ENCODE data around the gene GRM1. TPM values are rescaled to one million over a fixed set of nuclear protein-coding genes. Genes with fewer than 3 reads are reported as not detected.

GRM1 gene
- total and polyA plus RNA-seq, 2 of the 4 experiments (the other 2 are of a cell fraction) = not detected

- H3K79me1 ChIP-seq (ENCODE audit: low read depth in 1 of 2, low read length in 2 of 2) = no peaks in the 10 kb centered on the region
- no peak overlapping the region for H4K5ac ChIP-seq (ENCODE audit: low read depth, low read length)
- no peak overlapping the region for H3K9ac ChIP-seq (ENCODE audit: low read depth, low read length)
- ChIA-PET CTCF (no interaction called here), POLR2A (ENCODE audit: unreplicated experiment) (no interaction called here)
- H3K4ac ChIP-seq (ENCODE audit: low read depth, low read length) = no peak overlapping the region
- no peak overlapping the region for H2BK20ac ChIP-seq (ENCODE audit: low read depth, low read length)
- WGBS, 2 experiments (ENCODE audit: extremely low coverage in 2 of 2, insufficient read length in 1 of 2) = no CpG with 5 or more reads among the region's 4 CpGs
- no peaks in the 10 kb centered on the region for H3K27me3 ChIP-seq (ENCODE audit: control insufficient read depth, insufficient read depth, low read length)
- no peak overlapping the region for H2BK15ac ChIP-seq (ENCODE audit: low read depth, low read length)
- no peak overlapping the region for H3K18ac ChIP-seq (ENCODE audit: low read depth, low read length)
- BruUV-seq (replicated peaks) = no TSS peak
- H3K27ac ChIP-seq (ENCODE audit: insufficient read depth, low read length) = no peak overlapping the region
- H3K9me3 ChIP-seq (ENCODE audit: control insufficient read depth, insufficient read depth, low read length) = no peaks in the 10 kb centered on the region; the same call in 1 of the 2 replicates
- H2BK5ac ChIP-seq (ENCODE audit: low read depth, low read length, poor library complexity, severe bottlenecking) = no peak overlapping the region
- H2AFZ ChIP-seq (replicated peaks; ENCODE audit: low read length, poor library complexity) = no peak overlapping the region
- in situ Hi-C loops (cut with MboI; ENCODE audit: low sequenced_read_pairs) = no loop called here
- no peak overlapping the region for H3K56ac ChIP-seq (ENCODE audit: extremely low read depth, insufficient read depth, low read length)
- no peak overlapping the region for H3K4me2 ChIP-seq (ENCODE audit: low read depth, low read length)
- H3K23ac ChIP-seq (ENCODE audit: low read depth, low read length) = no peak overlapping the region
- no peak for DNase-seq
- no peak overlapping the region for H3K4me3 ChIP-seq (ENCODE audit: insufficient read depth, low read depth, low read length)
- no peaks in the 10 kb centered on the region for H3K4me1 ChIP-seq (ENCODE audit: control insufficient read depth, insufficient read depth, low read length)
- H2AK5ac ChIP-seq (ENCODE audit: low read depth, low read length) = no peak overlapping the region
- no peak overlapping the region for H4K8ac ChIP-seq (ENCODE audit: low read depth in 2 of 2, low read length in 2 of 2)
- H3K36me3 ChIP-seq (ENCODE audit: control insufficient read depth, insufficient read depth, low read length) = no peaks in the 10 kb centered on the region
- no peaks in the 10 kb centered on the region for H4K20me1 ChIP-seq (ENCODE audit: insufficient read depth, low read length)
- H4K91ac ChIP-seq (ENCODE audit: insufficient read depth, low read depth, low read length) = no peak overlapping the region
- intact Hi-C loops (cut with micrococcal nuclease) = loop anchor here (5.0 kb wide), 1 partner anchor 1315 kb away; no protein-coding TSS in a partner anchor
- no peaks in the 10 kb centered on the region for H3K9me1 ChIP-seq (ENCODE audit: insufficient read depth, low read length)
- dilution Hi-C loops (cut with HindIII; ENCODE audit: low sequenced_read_pairs, unreplicated experiment) = no loop called here
- TF ChIP-seq BHLHE40 (IDR thresholded peaks at IDR 0.05; ENCODE audit: low read depth, low read length) = no peak
- TF ChIP-seq CHD1 (IDR thresholded peaks at IDR 0.05; ENCODE audit: low read depth, low read length) = no peak
- no peak for TF ChIP-seq POLR2A (IDR thresholded peaks at IDR 0.05; ENCODE audit: low read depth, low read length)
- TF ChIP-seq MAFK (IDR thresholded peaks at IDR 0.05; ENCODE audit: low read depth, low read length) = no peak
- no peak for TF ChIP-seq ELK1 (IDR thresholded peaks at IDR 0.05; ENCODE audit: borderline replicate concordance, low read depth, low read length)
- TF ChIP-seq, protein P1, sequence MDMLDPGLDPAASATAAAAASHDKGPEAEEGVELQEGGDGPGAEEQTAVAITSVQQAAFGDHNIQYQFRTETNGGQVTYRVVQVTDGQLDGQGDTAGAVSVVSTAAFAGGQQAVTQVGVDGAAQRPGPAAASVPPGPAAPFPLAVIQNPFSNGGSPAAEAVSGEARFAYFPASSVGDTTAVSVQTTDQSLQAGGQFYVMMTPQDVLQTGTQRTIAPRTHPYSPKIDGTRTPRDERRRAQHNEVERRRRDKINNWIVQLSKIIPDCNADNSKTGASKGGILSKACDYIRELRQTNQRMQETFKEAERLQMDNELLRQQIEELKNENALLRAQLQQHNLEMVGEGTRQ (IDR thresholded peaks at IDR 0.05; ENCODE audit: low read depth, low read length) = no peak
- TF ChIP-seq RCOR1 (IDR thresholded peaks at IDR 0.05; ENCODE audit: insufficient replicate concordance, low read length) = no peak
- no peak for TF ChIP-seq FOS (IDR thresholded peaks at IDR 0.05; ENCODE audit: low read depth, low read length)
- no peak for TF ChIP-seq SMC3 (IDR thresholded peaks at IDR 0.05; ENCODE audit: low read depth, low read length)
- no peak for TF ChIP-seq MAZ (IDR thresholded peaks at IDR 0.05; ENCODE audit: borderline replicate concordance, low read depth, low read length)
- TF ChIP-seq NFE2L2 (IDR thresholded peaks at IDR 0.05; ENCODE audit: low read depth, low read length) = no peak
- TF ChIP-seq RAD21 (IDR thresholded peaks at IDR 0.05; ENCODE audit: low read length) = no peak
- no peak overlapping the region for H3K14ac ChIP-seq (replicated peaks; ENCODE audit: low read depth, low read length)
- no peak overlapping the region for H2BK120ac ChIP-seq (ENCODE audit: low read depth, low read length)
- no peak overlapping the region for H2AK9ac ChIP-seq (replicated peaks; ENCODE audit: low read depth, low read length, poor library complexity)
- no peak for ATAC-seq (ENCODE audit: low read depth)
Observed at GRCh38 chr6:146337376-146337775, 308.5 kb downstream of the GRM1 start.

Data from IMR-90 (cell line).